Endothelial cell (in vitro differentiated cells): ENCODE measurements around the gene AFAP1L2. TPM values are rescaled to one million over a fixed set of nuclear protein-coding genes. Genes with fewer than 3 reads are reported as not detected.

ENCODE experiments used
- DNase-seq: peaks from one replicate; pipeline ENCODE4 v3.0.0; 2021; ENCODE audit warnings: low spot score
- H3K27ac Mint-ChIP-seq: one replicate; pipeline ENCODE4 v1.8.0; 2021; ENCODE audit warnings: mixed read lengths, inconsistent platforms; ENCODE audit not compliant: unreplicated experiment
- H3K27me3 Mint-ChIP-seq: one replicate; pipeline ENCODE4 v1.8.0; 2021; ENCODE audit warnings: mild to moderate bottlenecking, moderate library complexity, mixed read lengths, inconsistent platforms; ENCODE audit not compliant: unreplicated experiment
- H3K36me3 Mint-ChIP-seq: one replicate; pipeline ENCODE4 v1.8.0; 2021; ENCODE audit warnings: mild to moderate bottlenecking, low read depth, mixed read lengths, inconsistent platforms; ENCODE audit not compliant: unreplicated experiment
- H3K4me1 Mint-ChIP-seq: one replicate; pipeline ENCODE4 v1.8.0; 2021; ENCODE audit warnings: mild to moderate bottlenecking, mixed read lengths, inconsistent platforms; ENCODE audit not compliant: unreplicated experiment
- H3K4me3 Mint-ChIP-seq: one replicate; pipeline ENCODE4 v1.8.0; 2021; ENCODE audit warnings: mild to moderate bottlenecking, mixed read lengths, inconsistent platforms; ENCODE audit not compliant: unreplicated experiment
- H3K9me3 Mint-ChIP-seq: one replicate; pipeline ENCODE4 v1.8.0; 2021; ENCODE audit warnings: mixed read lengths, inconsistent platforms; ENCODE audit not compliant: unreplicated experiment
- CTCF ChIP-seq: fragments of 200-600 bp; sonication (generic); IDR thresholded peaks from one replicate; pipeline ENCODE4 v1.5.0; 2021; ENCODE audit warnings: antibody characterized with exemption; ENCODE audit not compliant: unreplicated experiment
- total RNA-seq: library from RNA; stranded (reverse); fragmentation: NEBNext Ultra II Directional; extraction: Animal tissue kit (Norgen Biotek cat#: 25700); gene quantifications from one replicate; pipeline ENCODE4 v1.2.1, GENCODE V29; 2021; ENCODE audit not compliant: unreplicated experiment

AFAP1L2 gene
- total RNA-seq, 1 donor from 2014 or later, result 0.77 TPM

GRCh38 chr10:114313866-114314265, 90.4 kb downstream of the AFAP1L2 start:
- no peak for DNase-seq
- no peak overlapping the region for H3K27ac Mint-ChIP-seq
- H3K4me1 Mint-ChIP-seq, result peaks cover 5% of the 10 kb centered on the region
- peaks cover 12% of the 10 kb centered on the region for H3K27me3 Mint-ChIP-seq
- no peaks in the 10 kb centered on the region for H3K9me3 Mint-ChIP-seq
- no peak overlapping the region for H3K4me3 Mint-ChIP-seq
- TF ChIP-seq CTCF, result no peak
- H3K36me3 Mint-ChIP-seq, result no peaks in the 10 kb centered on the region

- H3K9me3 Mint-ChIP-seq, result no peaks in the 10 kb centered on the region
- DNase-seq, result no peak
- H3K27me3 Mint-ChIP-seq, result peaks cover 12% of the 10 kb centered on the region
- H3K4me3 Mint-ChIP-seq, result no peak overlapping the region
- H3K4me1 Mint-ChIP-seq, result peaks cover 5% of the 10 kb centered on the region
- no peak for TF ChIP-seq CTCF
- H3K27ac Mint-ChIP-seq, result no peak overlapping the region
- no peaks in the 10 kb centered on the region for H3K36me3 Mint-ChIP-seq
Observed at GRCh38 chr10:114313139-114313538, 91.2 kb downstream of the AFAP1L2 start.

GRCh38 chr10:114311496-114312209, 92.6 kb downstream of the AFAP1L2 start:
- Mint-ChIP-seq H3K4me3 (no peak overlapping the region), H3K9me3 (no peaks in the 10 kb centered on the region), H3K36me3 (no peaks in the 10 kb centered on the region), H3K4me1 (peaks cover 5% of the 10 kb centered on the region), H3K27ac (no peak overlapping the region), H3K27me3 (peaks cover 12% of the 10 kb centered on the region)
- DNase-seq, result no peak
- TF ChIP-seq CTCF, result no peak

GRCh38 chr10:114311023-114311422, 93.3 kb downstream of the AFAP1L2 start:
- Mint-ChIP-seq H3K4me3 (no peak overlapping the region), H3K27ac (no peak overlapping the region), H3K27me3 (peaks cover 11% of the 10 kb centered on the region), H3K9me3 (no peaks in the 10 kb centered on the region), H3K4me1 (peaks cover 5% of the 10 kb centered on the region), H3K36me3 (no peaks in the 10 kb centered on the region)
- no peak for TF ChIP-seq CTCF
- DNase-seq, result no peak

- H3K4me3 Mint-ChIP-seq, result no peak overlapping the region
- no peaks in the 10 kb centered on the region for H3K9me3 Mint-ChIP-seq
Observed at GRCh38 chr10:114310346-114310745, 94.0 kb downstream of the AFAP1L2 start.

More at GRCh38 chr10:114310346-114310745, 94.0 kb downstream of the AFAP1L2 start:
- no peak for TF ChIP-seq CTCF
- peaks cover 11% of the 10 kb centered on the region for H3K27me3 Mint-ChIP-seq
- no peaks in the 10 kb centered on the region for H3K36me3 Mint-ChIP-seq
- H3K27ac Mint-ChIP-seq, result no peak overlapping the region
- H3K4me1 Mint-ChIP-seq, result peaks cover 5% of the 10 kb centered on the region
- DNase-seq, result no peak
